KG1 (cell line): ENCODE results near the gene TDG.

ENCODE experiments used
- DNase-seq: peaks from one replicate; lab custom pipeline; 2025; lab: John Stamatoyannopoulos, UW

The TDG gene

GRCh38 chr12:103965590-103966504 lies at the start of gene TDG:
TSS of gene TDG (plus strand) at chr12:103965872. CDS start at chr12:103966038, 166 bp downstream.
- peak; percentile 96 for DNase-seq

GRCh38 chr12:103917873-103918272 lies 47.8 kb upstream of the TDG start:
- DNase-seq = no peak

- DNase-seq = no peak
Observed at GRCh38 chr12:103924761-103925641, 40.7 kb upstream of the TDG start.

- peak; percentile 73 for DNase-seq
Observed at GRCh38 chr12:103928682-103929045, 37.0 kb upstream of the TDG start.

- DNase-seq = peak; percentile 90
Observed at GRCh38 chr12:103929046-103929783, 36.5 kb upstream of the TDG start.

GRCh38 chr12:103929784-103930033 lies 36.0 kb upstream of the TDG start:
- DNase-seq = no peak

- peak; percentile 98 for DNase-seq
Observed at GRCh38 chr12:103930034-103930786, 35.5 kb upstream of the TDG start, which contains the start of gene HSP90B1. TSS of gene HSP90B1 (plus strand) at chr12:103930410. CDS start at chr12:103930516, 106 bp downstream.

- DNase-seq = no peak
Observed at GRCh38 chr12:103930787-103931735, 34.6 kb upstream of the TDG start.

- no peak for DNase-seq
Observed at GRCh38 chr12:103933237-103933636, 32.4 kb upstream of the TDG start.

- no peak for DNase-seq
Observed at GRCh38 chr12:103936679-103937078, 29.0 kb upstream of the TDG start.

- DNase-seq = no peak
Observed at GRCh38 chr12:103944964-103945363, 20.7 kb upstream of the TDG start.

- no peak for DNase-seq
Observed at GRCh38 chr12:103947871-103948555, 17.7 kb upstream of the TDG start.

- DNase-seq = no peak
Observed at GRCh38 chr12:103948746-103949406, 16.8 kb upstream of the TDG start.

- DNase-seq = no peak
Observed at GRCh38 chr12:103952497-103952896, 13.2 kb upstream of the TDG start.

- DNase-seq = no peak
Observed at GRCh38 chr12:103955811-103956508, 9.7 kb upstream of the TDG start.

- peak; percentile 76 for DNase-seq
Observed at GRCh38 chr12:103956509-103957027, 9.1 kb upstream of the TDG start.

- no peak for DNase-seq
Observed at GRCh38 chr12:103957865-103958388, 7.7 kb upstream of the TDG start.

GRCh38 chr12:103958621-103959020 lies 7.1 kb upstream of the TDG start:
- DNase-seq = no peak
